GM12865 (cell line): ENCODE data around the gene ZNF829.

Experiments
- DNase-seq: peaks from one replicate; pipeline ENCODE4 v3.0.0; 2010; ENCODE audit warnings: low read depth
- H3K4me3 ChIP-seq: 2 replicates; pipeline ENCODE4 v1.5.1; 2011; ENCODE audit warnings: mild to moderate bottlenecking, low read depth, low read length, control low read depth
- TF ChIP-seq, protein P1 (sequence below): IDR thresholded peaks from 2 replicates; pipeline ENCODE4 v1.5.1; 2011; ENCODE audit warnings: low read length, control low read depth, low read depth, inconsistent platforms; ENCODE audit not compliant: insufficient read depth; ENCODE audit errors: missing control alignments

ZNF829 gene

GRCh38 chr19:36918090-36918489 lies 2.0 kb upstream of the ZNF829 start:
- TF ChIP-seq, protein P1, sequence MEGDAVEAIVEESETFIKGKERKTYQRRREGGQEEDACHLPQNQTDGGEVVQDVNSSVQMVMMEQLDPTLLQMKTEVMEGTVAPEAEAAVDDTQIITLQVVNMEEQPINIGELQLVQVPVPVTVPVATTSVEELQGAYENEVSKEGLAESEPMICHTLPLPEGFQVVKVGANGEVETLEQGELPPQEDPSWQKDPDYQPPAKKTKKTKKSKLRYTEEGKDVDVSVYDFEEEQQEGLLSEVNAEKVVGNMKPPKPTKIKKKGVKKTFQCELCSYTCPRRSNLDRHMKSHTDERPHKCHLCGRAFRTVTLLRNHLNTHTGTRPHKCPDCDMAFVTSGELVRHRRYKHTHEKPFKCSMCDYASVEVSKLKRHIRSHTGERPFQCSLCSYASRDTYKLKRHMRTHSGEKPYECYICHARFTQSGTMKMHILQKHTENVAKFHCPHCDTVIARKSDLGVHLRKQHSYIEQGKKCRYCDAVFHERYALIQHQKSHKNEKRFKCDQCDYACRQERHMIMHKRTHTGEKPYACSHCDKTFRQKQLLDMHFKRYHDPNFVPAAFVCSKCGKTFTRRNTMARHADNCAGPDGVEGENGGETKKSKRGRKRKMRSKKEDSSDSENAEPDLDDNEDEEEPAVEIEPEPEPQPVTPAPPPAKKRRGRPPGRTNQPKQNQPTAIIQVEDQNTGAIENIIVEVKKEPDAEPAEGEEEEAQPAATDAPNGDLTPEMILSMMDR = no peak
- H3K4me3 ChIP-seq = no peak overlapping the region
- no peak for DNase-seq

DNA sequence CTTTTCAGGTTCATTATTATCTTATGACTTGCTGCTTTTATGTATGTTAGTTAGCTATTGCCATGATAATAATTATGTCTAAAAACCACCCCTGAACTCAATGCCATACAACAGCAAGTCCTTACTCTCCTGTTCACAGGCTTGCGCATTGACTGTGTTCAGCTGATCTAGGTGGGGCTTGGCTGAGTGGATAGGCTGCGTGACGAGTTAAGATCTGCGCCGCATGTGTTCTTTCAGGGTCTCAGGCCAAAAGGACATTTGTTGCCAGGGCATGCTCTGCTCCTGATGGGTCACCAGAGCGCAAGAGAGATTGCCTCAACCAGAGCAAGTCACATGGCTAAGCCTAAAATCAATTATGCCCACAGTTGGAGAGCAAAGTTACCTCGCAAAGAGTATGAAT lies 900 bp upstream of the ZNF829 start:
- no peak for DNase-seq
- TF ChIP-seq, protein P1 = no peak
- peak overlapping the region; percentile 73 for H3K4me3 ChIP-seq

DNA sequence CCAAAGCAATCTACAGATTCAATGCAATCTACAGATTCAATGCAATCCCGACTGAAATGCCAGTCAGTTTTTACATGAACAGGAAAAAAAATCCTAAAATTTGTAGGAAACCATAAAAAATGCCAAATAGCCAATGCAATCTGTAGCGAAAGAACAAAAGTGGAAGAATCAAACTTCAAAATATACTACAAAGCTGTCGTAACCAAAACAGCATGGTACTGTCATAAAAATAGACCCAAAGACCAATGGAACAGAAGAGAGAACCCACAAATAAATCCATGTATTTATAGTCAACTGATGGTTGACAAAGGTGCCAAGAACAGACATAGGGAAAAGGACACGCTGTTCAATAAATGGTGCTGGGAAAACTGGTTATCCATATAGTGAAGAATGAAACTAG lies 17.7 kb downstream of the ZNF829 start:
- no peak for DNase-seq
- TF ChIP-seq, protein P1 = no peak
- H3K4me3 ChIP-seq = no peak overlapping the region

- H3K4me3 ChIP-seq = no peak overlapping the region
- TF ChIP-seq, protein P1 = no peak
- no peak for DNase-seq
Measured at GRCh38 chr19:36894849-36895383, 21.2 kb downstream of the ZNF829 start.

GRCh38 chr19:36891768-36892357 lies 24.2 kb downstream of the ZNF829 start:
- DNase-seq = no peak
- TF ChIP-seq, protein P1 = no peak
- H3K4me3 ChIP-seq = no peak overlapping the region

DNA sequence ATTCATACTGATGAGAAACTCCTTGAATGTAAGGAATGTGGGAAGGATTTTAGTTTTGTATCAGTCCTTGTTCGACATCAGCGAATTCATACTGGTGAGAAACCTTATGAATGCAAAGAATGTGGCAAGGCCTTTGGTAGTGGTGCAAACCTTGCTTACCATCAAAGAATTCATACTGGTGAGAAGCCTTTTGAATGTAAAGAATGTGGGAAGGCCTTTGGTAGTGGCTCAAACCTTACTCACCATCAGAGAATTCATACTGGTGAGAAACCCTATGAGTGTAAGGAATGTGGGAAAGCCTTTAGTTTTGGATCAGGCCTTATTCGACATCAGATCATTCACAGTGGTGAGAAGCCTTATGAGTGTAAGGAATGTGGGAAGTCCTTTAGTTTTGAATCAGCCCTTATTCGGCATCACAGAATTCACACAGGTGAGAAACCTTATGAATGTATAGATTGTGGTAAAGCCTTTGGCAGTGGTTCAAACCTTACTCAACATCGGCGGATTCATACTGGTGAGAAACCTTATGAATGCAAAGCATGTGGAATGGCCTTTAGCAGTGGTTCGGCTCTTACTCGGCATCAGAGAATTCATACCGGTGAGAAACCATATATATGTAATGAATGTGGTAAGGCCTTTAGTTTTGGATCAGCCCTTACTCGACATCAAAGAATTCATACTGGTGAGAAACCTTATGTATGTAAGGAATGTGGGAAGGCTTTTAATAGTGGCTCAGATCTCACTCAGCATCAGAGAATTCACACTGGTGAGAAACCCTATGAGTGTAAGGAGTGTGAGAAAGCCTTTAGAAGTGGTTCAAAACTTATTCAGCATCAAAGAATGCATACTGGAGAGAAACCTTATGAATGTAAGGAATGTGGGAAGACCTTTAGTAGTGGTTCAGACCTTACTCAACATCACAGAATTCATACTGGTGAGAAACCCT lies 38.8 kb downstream of the ZNF829 start:
- TF ChIP-seq, protein P1 = no peak
- no peak for DNase-seq
- no peak overlapping the region for H3K4me3 ChIP-seq
